HG03460 (cell line): ENCODE measurements around the gene IL32.

Experiments used
- ATAC-seq: cut with Tn5 transposase; IDR thresholded peaks from one replicate; pipeline ENCODE4 v1.9.1; 2021; ENCODE audit not compliant: unreplicated experiment

IL32 gene

GRCh38 chr16:3088925-3089716 is 23.7 kb downstream of the IL32 start:
- ATAC-seq = no peak

- no peak for ATAC-seq
Measured at GRCh38 chr16:3089717-3090592, 24.5 kb downstream of the IL32 start.

DNA sequence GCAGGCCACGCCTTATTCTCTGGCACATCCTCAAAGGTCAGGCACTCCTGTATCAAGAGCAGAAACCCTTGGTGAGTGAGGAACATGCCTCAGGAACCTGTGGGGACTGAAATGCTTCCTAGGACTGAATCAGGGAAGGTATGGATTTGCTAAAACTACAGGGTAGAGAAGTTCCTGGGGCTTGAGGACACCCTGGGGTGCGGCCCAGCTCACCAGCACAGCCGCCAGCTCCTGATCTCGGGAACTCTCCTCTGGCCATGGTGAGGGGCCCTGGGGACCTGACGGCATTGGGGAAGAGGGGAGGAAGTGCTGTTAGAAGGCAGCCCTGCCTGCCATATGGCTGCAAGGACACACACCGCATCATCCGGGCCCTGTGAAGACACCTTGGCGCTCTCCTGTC is 26.1 kb downstream of the IL32 start:
- no peak for ATAC-seq

DNA sequence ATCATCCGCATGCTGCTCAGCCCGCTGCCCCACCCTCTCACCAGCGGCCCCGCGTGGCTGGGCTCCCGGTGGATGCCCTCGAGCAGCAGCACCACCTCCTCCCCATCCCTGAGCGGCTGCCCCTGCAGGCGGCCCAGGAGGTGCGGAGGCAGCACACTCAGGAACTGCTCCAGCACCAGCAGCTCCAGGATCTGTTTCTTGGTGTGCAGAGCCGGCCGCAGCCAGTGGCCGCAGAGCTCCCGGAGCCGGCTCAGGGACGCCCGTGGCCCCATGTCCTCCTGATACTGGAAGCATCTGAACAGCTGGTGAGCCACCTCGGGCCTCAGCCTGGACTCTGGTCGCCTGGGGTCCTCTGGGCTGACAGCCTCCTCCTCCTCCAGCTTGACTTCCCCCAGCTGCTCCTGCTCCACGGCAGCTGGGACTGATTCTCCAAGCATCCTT is 27.1 kb downstream of the IL32 start:
- no peak for ATAC-seq

GRCh38 chr16:3094289-3095027 is 29.0 kb downstream of the IL32 start:
- no peak for ATAC-seq

- ATAC-seq = no peak
Measured at GRCh38 chr16:3095869-3096268, 30.4 kb downstream of the IL32 start.

- no peak for ATAC-seq
Measured at GRCh38 chr16:3096362-3096761, 30.9 kb downstream of the IL32 start.

GRCh38 chr16:3097266-3097665 is 31.8 kb downstream of the IL32 start:
- ATAC-seq = no peak

DNA sequence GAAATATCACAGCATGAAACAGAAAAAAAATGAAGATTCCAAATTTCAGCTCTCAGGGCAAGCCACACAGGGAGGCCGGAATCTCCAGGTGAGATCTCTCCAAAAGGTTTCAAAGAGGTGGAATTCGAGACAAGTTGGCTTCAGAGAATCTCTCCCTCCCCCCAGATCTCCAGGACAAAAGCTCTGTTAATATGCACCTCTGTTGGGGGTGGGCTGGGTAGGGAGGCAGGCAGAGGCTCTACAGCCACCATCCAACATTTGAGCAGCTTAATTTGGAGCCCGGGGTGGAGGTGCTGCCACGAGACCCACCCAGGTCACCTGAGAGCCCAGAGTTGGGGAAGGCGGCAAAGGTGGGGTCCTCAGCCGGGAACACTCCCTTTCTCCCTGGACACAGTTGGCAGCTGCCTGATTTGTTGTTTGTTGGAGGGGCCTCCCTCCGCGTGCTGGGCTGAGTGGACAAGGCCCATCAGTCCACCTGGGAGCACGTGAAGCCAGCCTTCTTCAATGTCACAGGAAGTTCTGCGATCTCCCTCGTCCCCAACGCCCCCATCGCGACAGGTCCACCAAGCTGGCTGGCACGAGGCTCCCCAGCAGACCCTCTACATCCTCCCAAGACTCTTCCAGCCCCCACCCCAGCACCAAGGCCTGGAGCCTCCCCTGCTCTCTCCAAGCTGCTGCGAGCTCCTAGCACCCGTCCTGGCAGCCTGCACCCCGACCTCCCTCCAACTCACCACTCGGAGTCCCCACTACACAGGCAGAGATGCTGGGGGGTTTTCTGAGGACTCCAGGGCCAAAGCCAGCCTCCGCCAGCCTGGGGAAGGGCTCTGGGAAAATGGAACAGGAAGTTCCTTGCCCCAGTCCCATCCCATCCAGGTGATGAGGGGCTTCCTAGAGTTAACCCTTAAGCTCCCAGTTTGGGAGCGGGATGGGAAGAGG is 33.3 kb downstream of the IL32 start, which contains the start of gene ZSCAN10:
TSS of gene ZSCAN10 (minus strand) at position 836 of the 936 bp plus-strand sequence. CDS start 6,357 bp downstream, outside the sequence.
- ATAC-seq = no peak

DNA sequence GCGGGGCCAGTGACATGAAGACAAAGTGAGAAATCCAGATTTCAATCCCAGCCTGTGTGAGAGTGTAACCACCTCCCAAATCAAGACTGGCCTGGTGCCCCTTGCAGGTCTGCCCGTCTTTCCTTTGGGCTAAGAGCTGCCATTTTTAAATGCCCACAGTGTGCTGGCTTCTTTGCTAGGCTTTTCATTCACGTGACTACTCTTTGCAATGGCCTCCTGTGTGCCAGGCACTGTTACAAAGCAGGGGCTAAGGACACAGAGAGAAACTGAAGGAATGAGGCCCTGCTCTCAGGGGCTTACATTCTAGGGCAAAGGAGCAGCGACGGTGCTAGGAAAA is 33.9 kb downstream of the IL32 start:
- no peak for ATAC-seq

- ATAC-seq = no peak
Measured at GRCh38 chr16:3099732-3100499, 34.5 kb downstream of the IL32 start.

DNA sequence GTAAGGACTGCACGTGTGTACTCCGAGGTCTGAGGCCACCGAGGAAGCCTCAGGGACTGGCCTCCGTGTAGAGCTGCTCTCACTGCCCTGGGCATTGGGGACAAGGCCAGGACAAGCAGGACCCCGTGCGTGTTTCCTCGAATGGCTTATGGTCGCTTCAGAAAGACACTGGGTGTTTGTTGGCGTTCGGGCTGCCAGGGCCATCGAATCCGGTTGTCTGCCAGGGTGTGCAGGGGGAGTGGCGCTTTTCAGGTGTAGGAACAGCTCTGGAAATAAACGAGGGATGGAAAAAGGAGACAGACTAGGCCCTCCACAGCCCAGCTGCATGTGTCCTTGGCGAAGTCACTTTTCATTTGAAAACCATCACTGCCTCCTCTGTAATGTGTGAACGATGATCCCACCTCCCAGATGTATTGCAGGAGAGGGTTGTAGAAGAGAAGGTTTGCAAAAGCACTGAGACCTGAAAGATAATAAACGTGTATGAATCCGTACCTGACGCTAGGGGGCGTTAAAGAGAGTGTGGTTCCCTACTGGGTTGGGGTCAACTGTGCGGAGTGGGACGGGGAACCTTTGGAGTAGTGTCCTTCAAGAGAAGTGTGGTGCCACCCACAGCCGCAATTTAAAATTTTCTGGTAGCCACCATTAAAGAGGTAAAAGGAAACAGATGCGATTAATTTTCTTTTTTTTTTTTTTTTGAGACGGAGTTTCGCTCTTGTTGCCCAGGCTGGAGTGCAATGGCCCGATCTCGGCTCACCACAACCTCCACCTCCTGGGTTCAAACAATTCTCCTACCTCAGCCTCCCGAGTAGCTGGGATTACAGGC is 35.8 kb downstream of the IL32 start:
- no peak for ATAC-seq

GRCh38 chr16:3101841-3102470 is 36.5 kb downstream of the IL32 start:
- ATAC-seq = no peak

DNA sequence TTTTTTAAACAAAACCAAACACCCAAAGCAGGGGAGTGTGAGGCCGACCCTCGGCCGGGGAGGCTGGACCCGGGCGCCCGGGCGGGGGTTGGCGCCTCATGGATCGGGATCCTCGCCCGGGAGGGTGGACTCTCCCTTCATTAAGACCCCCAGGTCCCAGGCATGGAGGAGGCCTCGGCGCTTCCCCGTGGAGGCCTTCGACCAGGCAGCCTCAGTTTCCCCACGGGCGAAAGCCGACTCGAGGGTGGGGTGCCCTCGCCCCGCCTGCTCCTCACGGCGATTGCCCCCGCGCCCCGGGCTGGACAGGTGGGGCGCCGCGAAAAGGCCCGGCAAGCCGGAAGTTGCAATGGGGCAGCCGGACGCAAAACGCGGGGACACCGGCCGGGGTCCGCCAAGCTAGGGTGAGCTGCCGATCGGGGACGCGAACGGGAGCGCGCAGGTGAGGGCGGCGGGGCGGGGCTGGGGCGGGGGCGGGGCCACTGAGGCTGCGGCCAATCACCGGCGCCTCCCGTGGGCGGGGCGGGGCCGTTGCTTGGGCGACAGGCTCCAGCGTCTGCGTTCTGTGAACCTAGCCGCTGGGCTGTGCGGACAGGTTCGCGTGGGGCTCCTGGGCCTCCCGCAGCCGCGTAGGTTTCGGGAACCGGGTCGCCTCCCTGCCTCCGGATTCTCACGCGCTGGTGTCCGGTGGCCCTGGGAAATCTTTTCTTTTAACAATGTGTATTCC is 40.9 kb downstream of the IL32 start:
- ATAC-seq = peak; percentile 86

GRCh38 chr16:3112058-3112880 is 46.8 kb downstream of the IL32 start, which contains the start of gene ZNF205:
ZNF205 (plus strand) TSS chr16:3112586; CDS start chr16:3113431, 845 bp downstream.
- no peak for ATAC-seq

DNA sequence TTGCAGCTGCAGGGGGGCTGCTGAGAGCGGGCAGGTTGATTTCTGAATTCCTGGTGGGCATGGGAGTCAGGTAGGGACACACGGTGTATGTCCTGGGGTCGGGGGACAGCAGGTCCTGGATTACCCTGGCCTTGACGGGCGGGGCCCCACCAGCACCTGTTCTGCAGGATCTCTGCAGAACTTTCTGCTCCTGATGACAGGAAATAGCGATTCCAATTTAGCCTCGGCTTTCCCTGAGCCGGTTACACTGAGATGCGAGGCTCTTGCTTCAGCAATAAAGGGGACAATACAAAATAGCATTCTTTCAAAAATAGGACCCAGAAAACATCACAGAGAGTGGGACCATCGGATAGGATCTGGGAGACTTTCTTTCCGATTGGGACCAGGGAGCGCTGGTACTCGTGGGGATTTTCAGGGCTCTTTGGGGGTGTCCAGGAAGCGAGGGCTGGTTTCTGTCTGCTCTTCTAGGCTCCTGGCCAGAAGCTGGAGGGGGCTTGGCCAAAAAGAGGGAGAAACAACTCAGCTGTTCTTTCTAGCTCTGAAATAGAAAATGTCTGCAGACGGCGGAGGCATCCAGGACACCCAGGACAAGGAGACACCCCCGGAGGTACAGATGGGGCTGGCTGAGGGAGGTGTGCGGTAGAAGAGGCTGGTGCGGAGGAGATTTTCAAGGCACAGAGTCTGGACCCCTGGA is 47.6 kb downstream of the IL32 start:
- ATAC-seq = no peak
